Lower leg skin (tissue), 3 donors: ENCODE data around the gene TRMT112.

Experiments
- CTCF ChIP-seq, 3 donors: fragments of 450-650 bp; IDR thresholded peaks; one replicate each; pipeline ENCODE4 v1.5.1; 2016; ENCODE audit warnings: antibody characterized with exemption in 3 of 3, mild to moderate bottlenecking in 3 of 3, moderate library complexity in 2 of 3
- POLR2A ChIP-seq, 2 donors: fragments of 450-650 bp; IDR thresholded peaks; one replicate each; pipeline ENCODE4 v1.6.1; 2016 to 2017; ENCODE audit warnings: antibody characterized with exemption in 2 of 2, mild to moderate bottlenecking in 1 of 2, moderate library complexity in 1 of 2

- TF ChIP-seq POLR2A (IDR thresholded peaks at IDR 0.05), result no peak
- no peak for TF ChIP-seq CTCF (IDR thresholded peaks at IDR 0.05)
These were observed 14.4 kb upstream of the TRMT112 start for GRCh38 chr11:64331569-64332371.
